Right lung (tissue), 5 donors: ENCODE measurements around the gene CUX1. TPM values are rescaled to one million over a fixed set of nuclear protein-coding genes. Genes with fewer than 3 reads are reported as not detected.
"Not testable (repeated sequence)": the region's sequence is repeated elsewhere in the genome, so short reads cannot be mapped to it uniquely, and the experiment has no call there.

ENCODE experiments used
- DNase-seq, 2 donors: peaks; one replicate each; pipeline ENCODE4 v3.0.0-alpha.2; 2013
- polyA plus RNA-seq, 5 donors: library from polyadenylated mRNA; unstranded; fragments of 120-200 nt; gene quantifications; one replicate each; pipeline versions ENCODE4 v1.2.1 to v1.2.3, GENCODE V29; 2013; ENCODE audit warnings: inconsistent platforms in 1 of 5, low replicate concordance in 1 of 5; ENCODE audit not compliant: insufficient read length in 5 of 5, insufficient read depth in 1 of 5

CUX1 gene
- polyA plus RNA-seq, 5 donors: 80.2 to 101 (median 89.3) TPM

DNA sequence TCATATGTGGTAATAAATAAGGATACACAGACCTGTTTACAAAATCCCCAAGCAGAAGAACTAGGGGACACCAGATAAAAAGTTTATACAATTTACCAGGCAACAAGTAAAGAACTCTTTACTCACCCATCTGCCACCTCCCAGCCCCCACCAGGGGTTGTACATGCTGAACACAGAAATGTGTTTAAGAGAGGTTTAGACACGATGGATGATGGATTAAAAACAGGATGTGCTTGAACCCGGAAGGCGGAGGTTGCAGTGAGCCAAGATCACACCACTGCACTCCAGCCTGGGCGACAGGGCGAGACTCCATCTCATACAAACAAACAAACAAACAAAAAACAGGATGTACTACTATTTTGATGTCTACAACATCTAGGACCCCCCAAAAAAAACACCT, 511.4 kb downstream of the CUX1 start:
- DNase-seq: not testable (repeated sequence)

DNA sequence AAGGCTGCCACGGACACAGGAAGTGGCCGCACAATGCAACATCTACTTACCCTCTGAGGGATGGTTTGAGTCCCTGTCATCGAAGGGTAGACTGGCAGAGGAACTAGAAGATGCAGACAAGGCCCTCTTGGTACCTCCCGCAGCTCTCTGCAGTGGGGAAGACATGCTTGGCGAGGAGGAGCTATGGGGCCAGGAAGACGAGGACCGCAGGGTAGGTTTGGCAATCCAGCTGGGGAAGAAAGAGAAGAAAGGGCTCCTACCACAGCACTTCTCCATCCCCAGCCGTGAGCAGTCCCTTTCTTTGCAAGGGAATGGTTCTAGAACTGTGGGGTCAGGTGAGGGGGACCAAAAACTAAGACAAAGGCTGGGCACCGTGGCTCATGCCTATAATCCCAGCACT, 511.9 kb downstream of the CUX1 start:
- DNase-seq: not testable (repeated sequence)

DNA sequence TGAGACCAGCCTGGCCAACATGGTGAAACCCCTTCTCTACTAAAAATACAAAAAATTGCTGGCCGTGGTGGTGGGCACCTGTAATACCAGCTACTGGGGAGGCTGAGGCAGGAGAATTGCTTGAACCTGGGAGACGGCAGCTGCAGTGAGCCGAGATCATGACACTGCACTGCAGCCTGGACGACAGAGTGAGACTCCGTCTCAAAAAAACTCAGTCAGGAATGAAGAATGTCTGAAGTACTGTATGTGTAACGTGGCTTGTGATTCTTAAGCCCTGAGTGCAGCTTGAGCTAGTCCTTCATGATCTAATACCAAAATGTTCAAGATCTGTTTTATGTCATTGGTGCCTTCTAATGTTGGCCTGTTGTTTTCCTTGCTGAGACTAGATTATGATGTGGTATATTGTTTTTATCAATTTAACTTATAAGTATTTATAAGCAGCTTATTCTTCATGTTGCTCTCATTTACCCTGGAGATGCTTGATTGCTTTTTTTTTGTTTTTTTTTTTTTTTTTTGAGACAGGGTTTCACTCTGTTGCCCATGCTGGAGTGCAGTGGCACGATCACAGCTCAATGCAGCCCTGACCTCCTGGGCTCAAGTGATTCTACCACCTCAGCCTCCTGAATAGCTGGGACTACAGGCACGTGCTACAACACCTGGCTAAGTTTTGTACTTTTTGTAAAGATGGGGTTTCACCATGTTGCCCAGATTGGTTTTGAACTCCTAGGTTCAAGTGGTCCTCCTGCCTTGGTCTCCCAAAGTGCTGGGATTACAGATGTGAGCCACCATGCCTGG, 513.4 kb downstream of the CUX1 start:
- not testable (repeated sequence) for DNase-seq

Other genes with a start within 250 kb of the CUX1 start
- under 1 TPM; 0.30 to 0.55 (median 0.43) TPM for gene MYL10, start 188.3 kb upstream of the CUX1 start, polyA plus RNA-seq